Ishikawa (cell line): ENCODE data around the gene CTNND1.

Source experiments
- CEBPB ChIP-seq: IDR thresholded peaks from 2 replicates; pipeline ENCODE4 v1.6.1; 2012
- CREB1 ChIP-seq: IDR thresholded peaks from 2 replicates; pipeline ENCODE4 v1.6.1; 2012; ENCODE audit warnings: low read depth
- EGR1 ChIP-seq: IDR thresholded peaks from 2 replicates; pipeline ENCODE4 v1.6.1; 2012
- EP300 ChIP-seq: IDR thresholded peaks from 2 replicates; pipeline ENCODE4 v1.6.1; 2012; ENCODE audit warnings: borderline replicate concordance
- FOXM1 ChIP-seq: IDR thresholded peaks from 2 replicates; pipeline ENCODE4 v1.6.1; 2012; ENCODE audit warnings: low read depth, borderline replicate concordance
- MAX ChIP-seq: IDR thresholded peaks from 2 replicates; pipeline ENCODE4 v1.6.1; 2012
- NFIC ChIP-seq: IDR thresholded peaks from 2 replicates; pipeline ENCODE4 v1.6.1; 2012
- RAD21 ChIP-seq: IDR thresholded peaks from 2 replicates; pipeline ENCODE4 v1.6.1; 2012; ENCODE audit warnings: low read depth
- REST ChIP-seq: IDR thresholded peaks from 2 replicates; pipeline ENCODE4 v1.6.1; 2012; ENCODE audit warnings: low read depth, mild to moderate bottlenecking
- TAF1 ChIP-seq: IDR thresholded peaks from 2 replicates; pipeline ENCODE4 v1.6.1; 2012; ENCODE audit warnings: low read depth, mild to moderate bottlenecking
- TCF12 ChIP-seq: IDR thresholded peaks from 2 replicates; pipeline ENCODE4 v1.6.1; 2012; ENCODE audit warnings: low read depth
- TEAD4 ChIP-seq: IDR thresholded peaks from 2 replicates; pipeline ENCODE4 v1.6.1; 2012
- USF1 ChIP-seq: IDR thresholded peaks from 2 replicates; pipeline ENCODE4 v1.6.1; 2012
- YY1 ChIP-seq: IDR thresholded peaks from 2 replicates; pipeline ENCODE4 v1.6.1; 2012; ENCODE audit warnings: low read depth
- ZBTB7A ChIP-seq: IDR thresholded peaks from 2 replicates; pipeline ENCODE4 v1.6.1; 2012; ENCODE audit warnings: low read depth

CTNND1 gene

GRCh38 chr11:57742087-57742452 lies 19.5 kb upstream of the CTNND1 start:
- TF ChIP-seq CREB1 (no peak), ZBTB7A (no peak), MAX (no peak), FOXM1 (no peak), TCF12 (no peak), USF1 (no peak), NFIC (no peak), YY1 (no peak), CEBPB (no peak), RAD21 (no peak), EP300 (no peak), REST (no peak), TEAD4 (no peak)

DNA sequence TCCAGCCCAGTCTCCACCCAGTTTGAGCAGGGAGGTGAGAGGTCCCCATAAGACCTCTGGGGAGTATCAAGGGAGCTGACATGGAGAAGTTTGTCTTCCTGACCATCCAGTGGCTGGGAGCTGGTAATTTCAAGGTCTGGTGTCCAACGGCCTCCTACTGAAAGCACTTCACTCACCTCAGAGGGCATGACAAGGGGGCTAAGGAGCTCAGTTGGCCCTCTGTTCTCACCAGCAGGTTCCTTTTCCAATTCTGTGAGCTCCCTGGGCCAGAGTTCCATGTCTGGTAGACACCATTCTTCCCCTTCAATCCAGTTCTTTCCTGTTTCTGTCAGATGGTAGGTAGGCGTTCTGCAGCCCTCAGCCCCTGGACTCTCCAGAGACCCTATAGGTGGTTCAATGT lies 17.2 kb upstream of the CTNND1 start:
- TF ChIP-seq EP300 (no peak), EGR1 (no peak), YY1 (no peak), USF1 (no peak)

GRCh38 chr11:57745206-57745605 lies 16.4 kb upstream of the CTNND1 start:
- TF ChIP-seq ZBTB7A (no peak), TEAD4 (no peak), NFIC (no peak), CEBPB (no peak), CREB1 (no peak), EGR1 (no peak), TCF12 (no peak), REST (no peak), TAF1 (no peak), MAX (no peak), YY1 (no peak), RAD21 (no peak), EP300 (no peak), FOXM1 (no peak), USF1 (no peak)

GRCh38 chr11:57746920-57747319 lies 14.7 kb upstream of the CTNND1 start:
- TF ChIP-seq REST (no peak), YY1 (no peak), FOXM1 (no peak), EP300 (no peak), RAD21 (no peak)

- no peak for TF ChIP-seq EP300
Measured at GRCh38 chr11:57751176-57751575, 10.4 kb upstream of the CTNND1 start.
